Measurements from ENCODE around the gene SP110.

Gene SP110

GRCh38 chr2:230170532-230170931 lies 49.3 kb downstream of the SP110 start:
- no peak for DNase-seq (ENCODE audit: low spot score)

- DNase-seq (ENCODE audit: low spot score), result no peak
Observed at GRCh38 chr2:230166557-230167170, 53.1 kb downstream of the SP110 start.

DNA sequence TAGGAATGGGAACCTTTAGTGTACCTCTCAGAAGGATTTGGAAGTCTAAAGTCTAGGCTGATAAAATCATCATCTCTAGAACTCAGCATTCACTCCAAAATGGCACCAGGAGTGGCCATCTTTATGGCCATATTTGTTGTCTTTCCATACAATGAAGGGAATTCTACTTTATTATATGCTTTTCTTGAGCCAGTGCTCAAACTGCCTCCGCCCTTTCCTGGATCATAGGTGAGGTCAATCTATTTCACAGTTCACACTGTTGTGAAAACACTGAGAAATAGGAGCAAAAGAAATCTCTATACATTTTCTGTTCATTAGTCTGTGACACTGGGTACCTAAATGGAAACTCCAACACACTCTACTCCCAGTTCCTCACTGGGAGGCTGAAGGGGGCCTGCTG lies 55.6 kb downstream of the SP110 start:
- no peak for DNase-seq (ENCODE audit: low spot score)

GRCh38 chr2:230162981-230163380 lies 56.8 kb downstream of the SP110 start:
- DNase-seq (ENCODE audit: low spot score), result no peak

- no peak for DNase-seq (ENCODE audit: low spot score)
Observed at GRCh38 chr2:230161184-230161583, 58.6 kb downstream of the SP110 start.

DNA sequence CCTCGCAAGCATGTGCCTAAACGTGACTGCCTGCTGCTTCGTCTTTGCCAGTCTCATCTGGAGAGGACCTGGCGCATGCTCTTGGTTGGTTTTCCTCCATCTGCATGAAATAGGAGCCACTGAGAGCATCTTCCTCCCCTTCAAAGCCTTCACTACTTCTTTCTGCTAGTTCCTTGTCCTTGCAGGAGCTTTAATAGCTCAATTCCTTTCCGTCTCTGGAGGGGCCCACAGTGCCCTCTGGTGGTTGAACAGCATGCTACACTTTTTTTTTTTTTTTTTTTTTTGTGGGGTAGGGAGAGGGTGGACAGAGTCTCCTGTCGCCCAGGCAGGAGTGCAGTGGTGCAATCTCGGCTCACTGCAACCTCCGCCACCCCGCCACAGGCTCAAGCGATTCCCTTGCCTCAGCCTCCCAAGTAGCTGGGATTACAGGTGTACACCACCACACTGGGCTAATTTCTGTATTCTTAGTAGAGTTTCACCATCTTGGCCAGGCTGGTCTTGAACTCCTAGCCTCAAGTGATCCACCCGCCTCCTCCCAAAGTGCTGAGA lies 59.6 kb downstream of the SP110 start:
- DNase-seq (ENCODE audit: low spot score), result peak; percentile 47

DNA sequence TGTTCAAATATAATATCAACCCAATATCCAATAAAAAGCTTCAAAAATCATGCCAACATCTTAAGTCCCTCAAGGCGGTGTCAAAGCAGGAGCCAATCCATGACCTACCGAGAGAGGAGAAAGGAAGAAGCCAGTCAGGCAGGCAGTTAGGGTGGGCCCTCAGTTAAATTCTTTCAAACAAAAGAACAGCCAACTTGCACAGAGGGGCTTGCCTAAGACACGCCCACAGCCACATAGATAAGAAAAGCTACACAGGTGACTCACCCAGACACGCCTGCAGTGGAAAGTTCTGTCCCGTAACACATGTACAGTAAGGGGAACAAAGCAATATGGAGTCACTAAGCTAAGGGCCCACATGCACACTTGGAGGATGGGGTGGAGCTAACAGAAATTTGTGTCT lies 61.3 kb downstream of the SP110 start:
- DNase-seq (ENCODE audit: low spot score), result no peak

DNA sequence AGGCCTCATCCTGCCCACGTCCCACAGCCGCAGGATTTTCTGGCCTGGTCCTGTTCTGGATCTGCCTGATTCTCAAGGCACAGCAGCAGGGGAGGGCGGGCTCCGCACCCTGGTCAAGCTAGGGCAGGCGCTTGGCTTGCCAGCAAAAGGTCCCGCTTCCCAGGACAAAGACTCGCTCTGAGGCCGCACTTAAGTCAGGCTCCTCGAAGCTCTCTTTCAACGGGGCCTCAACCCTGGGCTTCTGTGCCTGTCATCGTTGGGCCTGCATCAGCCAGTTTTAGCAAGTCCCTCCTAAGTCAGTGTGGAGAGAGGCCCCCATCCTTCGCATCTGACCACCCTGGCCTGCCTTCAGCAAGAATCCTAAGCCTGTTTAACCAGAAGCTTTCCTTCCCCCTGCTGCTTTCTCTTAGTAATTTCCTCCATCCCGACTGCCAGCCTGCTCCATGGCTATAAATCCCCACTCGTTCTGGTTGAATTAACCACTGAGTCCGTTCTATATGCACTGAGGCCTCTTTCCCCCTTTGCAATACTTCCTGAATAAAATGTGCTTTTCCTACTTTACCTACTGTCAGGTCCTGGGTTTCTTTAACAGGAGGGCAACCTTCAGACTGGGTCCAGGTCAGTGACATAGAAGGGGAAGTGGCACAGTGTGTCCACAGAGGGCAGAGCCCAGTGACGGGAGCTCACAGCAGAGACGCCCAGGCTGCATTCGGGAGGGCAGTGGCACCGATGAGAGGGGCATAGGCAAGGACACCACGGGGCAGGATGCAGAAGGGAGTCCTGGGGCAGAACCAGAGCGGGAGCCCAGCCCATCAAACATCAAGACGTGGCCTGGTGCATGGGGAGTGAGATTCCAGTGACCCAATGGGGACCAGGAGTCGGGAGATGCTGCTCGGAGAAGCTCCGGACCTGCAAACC lies 62.7 kb downstream of the SP110 start:
- DNase-seq (ENCODE audit: low spot score), result no peak

GRCh38 chr2:230155359-230155758 lies 64.4 kb downstream of the SP110 start:
- no peak for DNase-seq (ENCODE audit: low spot score)

GRCh38 chr2:230153390-230153976 lies 66.3 kb downstream of the SP110 start:
- no peak for DNase-seq (ENCODE audit: low spot score)

GRCh38 chr2:230152334-230152733 lies 67.5 kb downstream of the SP110 start:
- no peak for DNase-seq (ENCODE audit: low spot score)

DNA sequence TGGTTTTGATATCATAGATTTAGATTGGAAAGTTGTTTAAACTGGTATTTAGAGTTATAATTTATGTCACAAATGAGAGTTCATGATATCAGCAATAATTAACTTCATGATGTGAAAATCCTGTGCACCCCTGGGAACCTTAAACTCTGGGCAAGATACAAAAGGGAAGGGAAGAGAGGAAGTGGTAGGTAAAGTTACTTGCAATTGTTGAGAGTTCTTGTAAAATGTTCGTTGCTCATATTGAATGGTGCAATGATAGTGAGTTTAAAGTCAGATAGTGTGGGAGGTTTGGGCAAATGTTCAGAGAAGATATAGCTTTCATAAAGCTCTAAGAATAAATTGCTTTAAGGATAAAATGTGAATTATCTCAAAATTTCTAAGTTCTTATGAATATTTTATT lies 75.4 kb downstream of the SP110 start:
- DNase-seq (ENCODE audit: low spot score), result no peak

DNA sequence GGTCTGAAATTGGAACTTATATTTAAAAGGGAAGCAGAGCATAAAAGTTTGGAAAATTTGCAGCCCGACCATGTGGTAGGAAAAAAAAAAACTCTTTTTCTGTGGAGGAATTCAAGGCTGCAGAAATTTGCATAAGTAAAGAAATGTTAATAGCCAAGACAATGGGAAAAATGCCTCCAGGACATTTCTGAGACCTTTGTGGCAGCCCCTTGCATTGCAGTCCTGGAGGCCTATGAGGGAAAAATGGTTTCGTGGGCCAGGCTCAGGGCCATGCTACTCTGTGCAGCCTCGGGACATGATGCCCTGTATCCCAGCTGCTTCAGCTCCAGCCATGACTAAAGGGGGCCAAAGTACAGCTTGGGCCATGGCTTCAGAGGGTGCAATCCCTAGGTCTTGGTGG lies 79.1 kb downstream of the SP110 start:
- no peak for DNase-seq (ENCODE audit: low spot score)

DNA sequence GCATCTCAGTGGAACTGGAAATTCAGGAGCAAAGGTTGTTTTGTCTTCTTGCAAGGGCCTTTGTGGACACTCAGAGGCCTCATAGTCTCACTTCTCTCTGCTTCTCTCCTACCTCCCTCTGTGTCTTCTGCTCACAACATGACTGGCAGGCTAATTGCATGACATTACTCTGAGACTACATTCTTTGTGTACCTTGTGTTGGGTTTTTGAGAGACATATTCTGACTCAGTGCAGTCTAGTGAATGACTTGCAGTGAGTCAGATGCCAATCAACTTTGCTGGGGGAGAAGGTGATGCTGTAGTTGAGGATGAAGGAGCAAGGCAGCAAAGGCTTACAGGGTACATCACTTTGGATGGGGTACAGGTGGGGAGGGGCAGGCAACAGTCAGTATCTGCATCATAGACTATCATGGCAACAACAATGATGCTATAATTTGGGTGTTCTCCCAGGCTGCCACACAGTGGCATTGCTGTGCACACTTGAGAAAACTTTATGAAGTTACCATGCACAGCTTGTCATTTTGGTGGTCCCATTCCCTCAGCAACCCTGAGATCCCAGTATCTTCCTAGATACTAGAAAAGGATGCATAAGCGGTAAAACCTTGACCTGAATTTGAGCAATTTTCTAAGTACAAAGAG lies 81.8 kb downstream of the SP110 start:
- no peak for DNase-seq (ENCODE audit: low spot score)

- DNase-seq (ENCODE audit: low spot score), result no peak
Observed at GRCh38 chr2:230135130-230135525, 84.7 kb downstream of the SP110 start.

DNA sequence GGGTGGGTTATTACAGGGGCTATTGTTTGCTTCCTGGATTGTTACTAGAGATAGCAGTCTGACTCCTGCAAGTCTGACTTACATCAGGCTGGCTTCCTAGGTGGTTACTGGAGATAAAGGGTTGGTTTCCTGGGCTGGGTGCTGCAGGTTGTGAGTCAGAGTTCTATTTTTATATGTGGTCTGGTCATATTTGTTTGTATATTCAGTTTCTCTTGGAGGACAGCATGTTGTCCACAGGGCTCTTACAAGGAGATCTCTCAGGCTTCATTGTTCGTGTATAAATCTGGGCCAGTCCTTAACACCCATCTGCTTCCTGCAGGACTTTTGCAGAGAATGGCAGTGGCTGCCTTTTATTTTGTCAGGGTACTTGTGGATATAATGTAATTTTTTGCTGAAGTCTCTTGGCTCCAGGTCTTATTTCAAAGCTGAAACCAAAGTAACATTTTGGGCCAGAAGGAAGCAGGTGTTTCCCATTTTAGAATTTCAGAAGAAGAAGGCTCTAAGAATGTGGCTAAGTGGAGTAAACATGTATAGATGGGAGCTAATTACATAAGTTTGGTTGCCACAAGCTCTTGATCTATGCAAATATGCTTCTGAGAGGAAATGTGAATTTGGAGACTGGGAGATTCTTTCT lies 85.2 kb downstream of the SP110 start:
- no peak for DNase-seq (ENCODE audit: low spot score)

- no peak for DNase-seq (ENCODE audit: low spot score)
Observed at GRCh38 chr2:230131366-230131765, 88.4 kb downstream of the SP110 start.

DNA sequence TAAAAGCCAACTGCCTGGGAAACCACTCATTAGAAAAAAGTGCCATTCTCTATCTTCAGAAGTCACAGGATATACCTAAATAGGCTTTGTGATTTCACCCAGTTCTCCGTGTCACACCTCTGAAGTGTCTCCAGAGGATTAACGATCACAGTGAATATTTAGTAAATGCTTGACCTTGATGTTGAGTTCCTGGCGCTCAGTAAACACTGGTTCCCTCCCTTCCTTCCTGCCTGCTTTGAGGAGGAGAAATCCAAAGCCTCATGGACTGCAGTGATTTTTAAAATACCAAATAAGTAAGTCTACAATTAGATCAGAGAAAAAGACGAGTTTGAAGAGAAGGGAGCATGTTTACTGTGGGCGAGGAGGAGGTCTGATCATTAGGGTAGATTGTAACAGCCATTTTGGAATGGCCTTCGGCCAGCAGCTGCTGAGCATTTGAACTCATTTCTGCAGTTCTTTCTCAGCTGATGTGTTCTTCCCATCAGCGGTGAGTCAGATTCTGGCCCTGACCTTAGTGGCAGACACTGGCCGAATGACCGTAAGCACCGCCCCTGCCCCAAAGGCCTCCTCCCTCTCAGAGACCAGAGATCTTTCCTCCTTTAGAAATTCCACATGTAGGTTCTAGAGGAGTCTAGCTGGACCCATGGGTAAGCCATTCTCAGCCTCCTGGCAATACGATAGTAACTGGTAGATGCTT lies 89.0 kb downstream of the SP110 start:
- no peak for DNase-seq (ENCODE audit: low spot score)

- DNase-seq (ENCODE audit: low spot score), result no peak
Observed at GRCh38 chr2:230129343-230129742, 90.4 kb downstream of the SP110 start.

GRCh38 chr2:230128623-230129342 lies 91.0 kb downstream of the SP110 start:
- no peak for DNase-seq (ENCODE audit: low spot score)

DNA sequence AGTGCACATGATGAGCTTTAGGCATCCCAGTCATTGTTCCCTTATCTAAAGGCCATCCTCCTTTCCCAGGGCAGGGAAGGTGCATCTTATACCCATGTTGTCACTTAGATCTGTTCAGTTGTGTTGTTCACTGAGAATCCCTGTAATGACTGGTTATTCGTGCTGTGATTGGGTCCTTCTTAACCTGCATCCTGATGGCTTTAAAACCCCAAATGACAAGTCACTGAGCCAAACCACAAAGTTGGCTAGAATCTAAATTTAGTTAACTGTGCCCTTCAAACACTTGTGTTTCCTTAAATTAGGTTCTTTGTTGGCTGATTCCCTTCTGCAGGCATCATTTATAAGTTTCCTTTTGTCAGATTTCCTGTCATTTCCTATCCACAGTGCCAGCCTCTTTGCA lies 92.6 kb downstream of the SP110 start:
- no peak for DNase-seq (ENCODE audit: low spot score)

All from CD4-positive, alpha-beta T cell treated with Interleukin-2 at 100 ng/mL for 4 hours (primary cell).